ENCODE data around the gene AP2B1.
"Not testable (repeated sequence)": the region's sequence is repeated elsewhere in the genome, so short reads cannot be mapped to it uniquely, and the experiment has no call there.

Gene AP2B1

GRCh38 chr17:35609831-35610230, 22.7 kb downstream of the AP2B1 start:
- no peak overlapping the region for H3K4me3 ChIP-seq (ENCODE audit: low read length)
- peaks cover 35% of the 10 kb centered on the region for H3K36me3 ChIP-seq (ENCODE audit: control insufficient read depth, low read depth, low read length)
- H3K9me3 ChIP-seq (ENCODE audit: control insufficient read depth, low read depth, low read length), result no peaks in the 10 kb centered on the region
- H3K27ac ChIP-seq (ENCODE audit: low read length), result no peak overlapping the region
- no peaks in the 10 kb centered on the region for H3K4me1 ChIP-seq (ENCODE audit: control insufficient read depth, low read depth, low read length)
- no peaks in the 10 kb centered on the region for H3K27me3 ChIP-seq (ENCODE audit: control insufficient read depth, insufficient read depth, low read length)
- H3K9ac ChIP-seq (ENCODE audit: low read length), result no peak overlapping the region

- H3K27me3 ChIP-seq (ENCODE audit: control insufficient read depth, insufficient read depth, low read length); H3K4me1 ChIP-seq (ENCODE audit: control insufficient read depth, low read depth, low read length); H3K9ac ChIP-seq (ENCODE audit: low read length); H3K27ac ChIP-seq (ENCODE audit: low read length); H3K4me3 ChIP-seq (ENCODE audit: low read length); H3K9me3 ChIP-seq (ENCODE audit: control insufficient read depth, low read depth, low read length): not testable (repeated sequence)
- peaks cover 37% of the 10 kb centered on the region for H3K36me3 ChIP-seq (ENCODE audit: control insufficient read depth, low read depth, low read length)
Observed at GRCh38 chr17:35610746-35611145, 23.6 kb downstream of the AP2B1 start.

- Histone ChIP-seq H3K9me3 (ENCODE audit: control insufficient read depth, low read depth, low read length) (no peaks in the 10 kb centered on the region), H3K4me3 (ENCODE audit: low read length) (no peak overlapping the region), H3K4me1 (ENCODE audit: control insufficient read depth, low read depth, low read length) (no peaks in the 10 kb centered on the region), H3K27me3 (ENCODE audit: control insufficient read depth, insufficient read depth, low read length) (no peaks in the 10 kb centered on the region), H3K9ac (ENCODE audit: low read length) (no peak overlapping the region), H3K27ac (ENCODE audit: low read length) (no peak overlapping the region), H3K36me3 (ENCODE audit: control insufficient read depth, low read depth, low read length) (peaks cover 24% of the 10 kb centered on the region)
Observed at GRCh38 chr17:35612924-35613521, 25.9 kb downstream of the AP2B1 start.

- H3K27ac ChIP-seq (ENCODE audit: low read length), result no peak overlapping the region
- no peaks in the 10 kb centered on the region for H3K4me1 ChIP-seq (ENCODE audit: control insufficient read depth, low read depth, low read length)
- no peaks in the 10 kb centered on the region for H3K27me3 ChIP-seq (ENCODE audit: control insufficient read depth, insufficient read depth, low read length)
- no peak overlapping the region for H3K9ac ChIP-seq (ENCODE audit: low read length)
- H3K4me3 ChIP-seq (ENCODE audit: low read length), result no peak overlapping the region
- H3K9me3 ChIP-seq (ENCODE audit: control insufficient read depth, low read depth, low read length), result no peaks in the 10 kb centered on the region
- peaks cover 12% of the 10 kb centered on the region for H3K36me3 ChIP-seq (ENCODE audit: control insufficient read depth, low read depth, low read length)
Observed at GRCh38 chr17:35614810-35615209, 27.7 kb downstream of the AP2B1 start.

- no peak overlapping the region for H3K9ac ChIP-seq (ENCODE audit: low read length)
- H3K4me1 ChIP-seq (ENCODE audit: control insufficient read depth, low read depth, low read length), result no peaks in the 10 kb centered on the region
- H3K9me3 ChIP-seq (ENCODE audit: control insufficient read depth, low read depth, low read length), result no peaks in the 10 kb centered on the region
- no peak overlapping the region for H3K4me3 ChIP-seq (ENCODE audit: low read length)
- peaks cover 12% of the 10 kb centered on the region for H3K36me3 ChIP-seq (ENCODE audit: control insufficient read depth, low read depth, low read length)
- no peaks in the 10 kb centered on the region for H3K27me3 ChIP-seq (ENCODE audit: control insufficient read depth, insufficient read depth, low read length)
- no peak overlapping the region for H3K27ac ChIP-seq (ENCODE audit: low read length)
Observed at GRCh38 chr17:35616536-35616935, 29.4 kb downstream of the AP2B1 start.

GRCh38 chr17:35617505-35617904, 30.4 kb downstream of the AP2B1 start:
- Histone ChIP-seq H3K4me1 (ENCODE audit: control insufficient read depth, low read depth, low read length) (no peaks in the 10 kb centered on the region), H3K9me3 (ENCODE audit: control insufficient read depth, low read depth, low read length) (no peaks in the 10 kb centered on the region), H3K27ac (ENCODE audit: low read length) (no peak overlapping the region), H3K27me3 (ENCODE audit: control insufficient read depth, insufficient read depth, low read length) (no peaks in the 10 kb centered on the region), H3K36me3 (ENCODE audit: control insufficient read depth, low read depth, low read length) (peaks cover 12% of the 10 kb centered on the region), H3K4me3 (ENCODE audit: low read length) (no peak overlapping the region), H3K9ac (ENCODE audit: low read length) (no peak overlapping the region)

- H3K27me3 ChIP-seq (ENCODE audit: control insufficient read depth, insufficient read depth, low read length), result no peaks in the 10 kb centered on the region
- no peak overlapping the region for H3K4me3 ChIP-seq (ENCODE audit: low read length)
- peaks cover 9% of the 10 kb centered on the region for H3K36me3 ChIP-seq (ENCODE audit: control insufficient read depth, low read depth, low read length)
- H3K9me3 ChIP-seq (ENCODE audit: control insufficient read depth, low read depth, low read length), result no peaks in the 10 kb centered on the region
- no peak overlapping the region for H3K27ac ChIP-seq (ENCODE audit: low read length)
- no peak overlapping the region for H3K9ac ChIP-seq (ENCODE audit: low read length)
- no peaks in the 10 kb centered on the region for H3K4me1 ChIP-seq (ENCODE audit: control insufficient read depth, low read depth, low read length)
Observed at GRCh38 chr17:35618628-35619027, 31.5 kb downstream of the AP2B1 start.

GRCh38 chr17:35621768-35622167, 34.6 kb downstream of the AP2B1 start:
- H3K27ac ChIP-seq (ENCODE audit: low read length), result no peak overlapping the region
- no peak overlapping the region for H3K9ac ChIP-seq (ENCODE audit: low read length)
- no peaks in the 10 kb centered on the region for H3K27me3 ChIP-seq (ENCODE audit: control insufficient read depth, insufficient read depth, low read length)
- H3K4me3 ChIP-seq (ENCODE audit: low read length), result no peak overlapping the region
- H3K9me3 ChIP-seq (ENCODE audit: control insufficient read depth, low read depth, low read length), result no peaks in the 10 kb centered on the region
- H3K36me3 ChIP-seq (ENCODE audit: control insufficient read depth, low read depth, low read length), result peaks cover 22% of the 10 kb centered on the region
- no peaks in the 10 kb centered on the region for H3K4me1 ChIP-seq (ENCODE audit: control insufficient read depth, low read depth, low read length)

GRCh38 chr17:35627417-35627816, 40.3 kb downstream of the AP2B1 start:
- Histone ChIP-seq H3K36me3 (ENCODE audit: control insufficient read depth, low read depth, low read length) (peaks cover 66% of the 10 kb centered on the region), H3K4me1 (ENCODE audit: control insufficient read depth, low read depth, low read length) (no peaks in the 10 kb centered on the region), H3K9me3 (ENCODE audit: control insufficient read depth, low read depth, low read length) (no peaks in the 10 kb centered on the region), H3K27ac (ENCODE audit: low read length) (no peak overlapping the region), H3K9ac (ENCODE audit: low read length) (no peak overlapping the region), H3K27me3 (ENCODE audit: control insufficient read depth, insufficient read depth, low read length) (no peaks in the 10 kb centered on the region), H3K4me3 (ENCODE audit: low read length) (no peak overlapping the region)

GRCh38 chr17:35630530-35631148, 43.5 kb downstream of the AP2B1 start:
- no peaks in the 10 kb centered on the region for H3K27me3 ChIP-seq (ENCODE audit: control insufficient read depth, insufficient read depth, low read length)
- H3K9ac ChIP-seq (ENCODE audit: low read length), result no peak overlapping the region
- H3K4me3 ChIP-seq (ENCODE audit: low read length), result no peak overlapping the region
- no peaks in the 10 kb centered on the region for H3K9me3 ChIP-seq (ENCODE audit: control insufficient read depth, low read depth, low read length)
- no peaks in the 10 kb centered on the region for H3K4me1 ChIP-seq (ENCODE audit: control insufficient read depth, low read depth, low read length)
- no peak overlapping the region for H3K27ac ChIP-seq (ENCODE audit: low read length)
- peaks cover 58% of the 10 kb centered on the region for H3K36me3 ChIP-seq (ENCODE audit: control insufficient read depth, low read depth, low read length)

- H3K27ac ChIP-seq (ENCODE audit: low read length), result no peak overlapping the region
- H3K4me1 ChIP-seq (ENCODE audit: control insufficient read depth, low read depth, low read length), result no peaks in the 10 kb centered on the region
- no peak overlapping the region for H3K4me3 ChIP-seq (ENCODE audit: low read length)
- peaks cover 70% of the 10 kb centered on the region for H3K36me3 ChIP-seq (ENCODE audit: control insufficient read depth, low read depth, low read length)
- no peaks in the 10 kb centered on the region for H3K9me3 ChIP-seq (ENCODE audit: control insufficient read depth, low read depth, low read length)
- no peak overlapping the region for H3K9ac ChIP-seq (ENCODE audit: low read length)
- no peaks in the 10 kb centered on the region for H3K27me3 ChIP-seq (ENCODE audit: control insufficient read depth, insufficient read depth, low read length)
Observed at GRCh38 chr17:35641032-35641431, 53.9 kb downstream of the AP2B1 start.

- no peaks in the 10 kb centered on the region for H3K4me1 ChIP-seq (ENCODE audit: control insufficient read depth, low read depth, low read length)
- H3K27ac ChIP-seq (ENCODE audit: low read length), result no peak overlapping the region
- H3K9me3 ChIP-seq (ENCODE audit: control insufficient read depth, low read depth, low read length), result no peaks in the 10 kb centered on the region
- H3K4me3 ChIP-seq (ENCODE audit: low read length), result no peak overlapping the region
- peaks cover 51% of the 10 kb centered on the region for H3K36me3 ChIP-seq (ENCODE audit: control insufficient read depth, low read depth, low read length)
- no peak overlapping the region for H3K9ac ChIP-seq (ENCODE audit: low read length)
- H3K27me3 ChIP-seq (ENCODE audit: control insufficient read depth, insufficient read depth, low read length), result no peaks in the 10 kb centered on the region
Observed at GRCh38 chr17:35645923-35646322, 58.8 kb downstream of the AP2B1 start.
